ENCODE data around the gene MRS2.

MRS2 gene

GRCh38 chr6:24469811-24470210, 67.1 kb downstream of the MRS2 start:
- in situ Hi-C loops (cut with HindIII; ENCODE audit: low sequenced_read_pairs), result no loop called here

- in situ Hi-C loops (cut with HindIII; ENCODE audit: low sequenced_read_pairs), result no loop called here
Observed at GRCh38 chr6:24472181-24472580, 69.4 kb downstream of the MRS2 start.

All from DLD1 (cell line).